ENCODE results near the gene NACC1. TPM values are rescaled to one million over a fixed set of nuclear protein-coding genes. Genes with fewer than 3 reads are reported as not detected.

NACC1 gene
- total and polyA plus RNA-seq, 2 of the 13 experiments (the other 11 are each of a cell fraction or from before 2014, with no cell fraction given): 31.8 to 42.3 TPM

DNA sequence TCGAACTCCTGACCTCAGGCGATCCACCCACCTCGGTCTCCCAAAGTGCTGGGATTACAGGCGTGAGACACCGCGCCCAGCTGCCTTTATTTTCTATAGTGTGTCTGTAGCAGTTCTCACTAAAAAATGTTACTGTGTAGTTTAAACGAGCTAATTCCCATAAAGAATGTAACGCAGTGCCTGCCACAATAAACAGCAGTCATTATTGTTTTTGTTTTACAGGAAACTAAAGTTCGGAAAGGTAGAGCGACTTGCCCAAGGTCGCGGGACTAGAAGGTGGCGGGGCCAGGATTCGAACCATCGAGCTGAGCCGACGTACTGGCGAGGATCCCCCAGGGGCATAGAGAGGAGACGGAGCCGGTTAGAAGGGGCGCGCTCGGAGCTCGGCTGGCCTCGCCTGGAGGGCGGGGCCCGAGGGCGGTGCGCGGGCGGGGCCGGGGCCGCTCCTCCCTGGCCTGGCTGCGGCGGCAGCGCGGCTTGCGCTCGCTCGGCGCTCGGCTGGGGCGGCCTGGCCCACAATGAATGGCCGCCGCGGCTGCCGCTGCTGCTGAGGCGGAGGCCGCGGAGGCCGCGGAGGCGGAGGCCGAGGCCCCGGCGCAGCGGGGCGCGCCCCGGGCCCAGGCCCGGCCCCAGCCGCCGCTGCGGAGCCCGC, at the start of gene NACC1 (continued):
- TF ChIP-seq, protein P1, sequence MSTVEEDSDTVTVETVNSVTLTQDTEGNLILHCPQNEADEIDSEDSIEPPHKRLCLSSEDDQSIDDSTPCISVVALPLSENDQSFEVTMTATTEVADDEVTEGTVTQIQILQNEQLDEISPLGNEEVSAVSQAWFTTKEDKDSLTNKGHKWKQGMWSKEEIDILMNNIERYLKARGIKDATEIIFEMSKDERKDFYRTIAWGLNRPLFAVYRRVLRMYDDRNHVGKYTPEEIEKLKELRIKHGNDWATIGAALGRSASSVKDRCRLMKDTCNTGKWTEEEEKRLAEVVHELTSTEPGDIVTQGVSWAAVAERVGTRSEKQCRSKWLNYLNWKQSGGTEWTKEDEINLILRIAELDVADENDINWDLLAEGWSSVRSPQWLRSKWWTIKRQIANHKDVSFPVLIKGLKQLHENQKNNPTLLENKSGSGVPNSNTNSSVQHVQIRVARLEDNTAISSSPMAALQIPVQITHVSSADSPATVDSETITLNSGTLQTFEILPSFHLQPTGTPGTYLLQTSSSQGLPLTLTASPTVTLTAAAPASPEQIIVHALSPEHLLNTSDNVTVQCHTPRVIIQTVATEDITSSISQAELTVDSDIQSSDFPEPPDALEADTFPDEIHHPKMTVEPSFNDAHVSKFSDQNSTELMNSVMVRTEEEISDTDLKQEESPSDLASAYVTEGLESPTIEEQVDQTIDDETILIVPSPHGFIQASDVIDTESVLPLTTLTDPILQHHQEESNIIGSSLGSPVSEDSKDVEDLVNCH (CRISPR knock-in tag; IDR thresholded peaks at IDR 0.05): no peak
- TF ChIP-seq ZNF274 (CRISPR knock-in tag; IDR thresholded peaks at IDR 0.05): no peak
- TF ChIP-seq, protein P2, sequence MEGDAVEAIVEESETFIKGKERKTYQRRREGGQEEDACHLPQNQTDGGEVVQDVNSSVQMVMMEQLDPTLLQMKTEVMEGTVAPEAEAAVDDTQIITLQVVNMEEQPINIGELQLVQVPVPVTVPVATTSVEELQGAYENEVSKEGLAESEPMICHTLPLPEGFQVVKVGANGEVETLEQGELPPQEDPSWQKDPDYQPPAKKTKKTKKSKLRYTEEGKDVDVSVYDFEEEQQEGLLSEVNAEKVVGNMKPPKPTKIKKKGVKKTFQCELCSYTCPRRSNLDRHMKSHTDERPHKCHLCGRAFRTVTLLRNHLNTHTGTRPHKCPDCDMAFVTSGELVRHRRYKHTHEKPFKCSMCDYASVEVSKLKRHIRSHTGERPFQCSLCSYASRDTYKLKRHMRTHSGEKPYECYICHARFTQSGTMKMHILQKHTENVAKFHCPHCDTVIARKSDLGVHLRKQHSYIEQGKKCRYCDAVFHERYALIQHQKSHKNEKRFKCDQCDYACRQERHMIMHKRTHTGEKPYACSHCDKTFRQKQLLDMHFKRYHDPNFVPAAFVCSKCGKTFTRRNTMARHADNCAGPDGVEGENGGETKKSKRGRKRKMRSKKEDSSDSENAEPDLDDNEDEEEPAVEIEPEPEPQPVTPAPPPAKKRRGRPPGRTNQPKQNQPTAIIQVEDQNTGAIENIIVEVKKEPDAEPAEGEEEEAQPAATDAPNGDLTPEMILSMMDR (CRISPR knock-in tag; IDR thresholded peaks at IDR 0.05): 0 out of 2 replicates have a peak, but pooled peaks have one; percentile 8
- TF ChIP-seq SNAI1 (CRISPR knock-in tag; IDR thresholded peaks at IDR 0.05; ENCODE audit: borderline replicate concordance): no peak
- TF ChIP-seq NONO (IDR thresholded peaks at IDR 0.05): no peak
- 0 out of 2 replicates have a peak, but pooled peaks have one; percentile 25 for TF ChIP-seq NONO (CRISPR knock-in tag; conservative IDR thresholded peaks at IDR 0.05)
- no peak for TF ChIP-seq NFKB2 (CRISPR knock-in tag; IDR thresholded peaks at IDR 0.05; ENCODE audit: borderline replicate concordance)
- TF ChIP-seq, protein P3, sequence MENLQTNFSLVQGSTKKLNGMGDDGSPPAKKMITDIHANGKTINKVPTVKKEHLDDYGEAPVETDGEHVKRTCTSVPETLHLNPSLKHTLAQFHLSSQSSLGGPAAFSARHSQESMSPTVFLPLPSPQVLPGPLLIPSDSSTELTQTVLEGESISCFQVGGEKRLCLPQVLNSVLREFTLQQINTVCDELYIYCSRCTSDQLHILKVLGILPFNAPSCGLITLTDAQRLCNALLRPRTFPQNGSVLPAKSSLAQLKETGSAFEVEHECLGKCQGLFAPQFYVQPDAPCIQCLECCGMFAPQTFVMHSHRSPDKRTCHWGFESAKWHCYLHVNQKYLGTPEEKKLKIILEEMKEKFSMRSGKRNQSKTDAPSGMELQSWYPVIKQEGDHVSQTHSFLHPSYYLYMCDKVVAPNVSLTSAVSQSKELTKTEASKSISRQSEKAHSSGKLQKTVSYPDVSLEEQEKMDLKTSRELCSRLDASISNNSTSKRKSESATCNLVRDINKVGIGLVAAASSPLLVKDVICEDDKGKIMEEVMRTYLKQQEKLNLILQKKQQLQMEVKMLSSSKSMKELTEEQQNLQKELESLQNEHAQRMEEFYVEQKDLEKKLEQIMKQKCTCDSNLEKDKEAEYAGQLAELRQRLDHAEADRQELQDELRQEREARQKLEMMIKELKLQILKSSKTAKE (CRISPR knock-in tag; IDR thresholded peaks at IDR 0.05; ENCODE audit: borderline replicate concordance): no peak
- no peak for TF ChIP-seq ATF7 (IDR thresholded peaks at IDR 0.05)
- TF ChIP-seq ATF7 (CRISPR knock-in tag; IDR thresholded peaks at IDR 0.05): no peak
- no peak for TF ChIP-seq GLI4 (CRISPR knock-in tag; IDR thresholded peaks at IDR 0.05; ENCODE audit: borderline replicate concordance)
- TF ChIP-seq SMARCC2 (IDR thresholded peaks at IDR 0.05): no peak
- TF ChIP-seq ATF7-NPFF (CRISPR knock-in tag; IDR thresholded peaks at IDR 0.05; ENCODE audit: low read depth): no peak
- TF ChIP-seq, protein P4, sequence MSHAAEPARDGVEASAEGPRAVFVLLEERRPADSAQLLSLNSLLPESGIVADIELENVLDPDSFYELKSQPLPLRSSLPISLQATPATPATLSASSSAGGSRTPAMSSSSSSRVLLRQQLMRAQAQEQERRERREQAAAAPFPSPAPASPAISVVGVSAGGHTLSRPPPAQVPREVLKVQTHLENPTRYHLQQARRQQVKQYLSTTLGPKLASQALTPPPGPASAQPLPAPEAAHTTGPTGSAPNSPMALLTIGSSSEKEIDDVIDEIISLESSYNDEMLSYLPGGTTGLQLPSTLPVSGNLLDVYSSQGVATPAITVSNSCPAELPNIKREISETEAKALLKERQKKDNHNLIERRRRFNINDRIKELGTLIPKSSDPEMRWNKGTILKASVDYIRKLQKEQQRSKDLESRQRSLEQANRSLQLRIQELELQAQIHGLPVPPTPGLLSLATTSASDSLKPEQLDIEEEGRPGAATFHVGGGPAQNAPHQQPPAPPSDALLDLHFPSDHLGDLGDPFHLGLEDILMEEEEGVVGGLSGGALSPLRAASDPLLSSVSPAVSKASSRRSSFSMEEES (CRISPR knock-in tag; IDR thresholded peaks at IDR 0.05): no peak
- TF ChIP-seq, protein P5, sequence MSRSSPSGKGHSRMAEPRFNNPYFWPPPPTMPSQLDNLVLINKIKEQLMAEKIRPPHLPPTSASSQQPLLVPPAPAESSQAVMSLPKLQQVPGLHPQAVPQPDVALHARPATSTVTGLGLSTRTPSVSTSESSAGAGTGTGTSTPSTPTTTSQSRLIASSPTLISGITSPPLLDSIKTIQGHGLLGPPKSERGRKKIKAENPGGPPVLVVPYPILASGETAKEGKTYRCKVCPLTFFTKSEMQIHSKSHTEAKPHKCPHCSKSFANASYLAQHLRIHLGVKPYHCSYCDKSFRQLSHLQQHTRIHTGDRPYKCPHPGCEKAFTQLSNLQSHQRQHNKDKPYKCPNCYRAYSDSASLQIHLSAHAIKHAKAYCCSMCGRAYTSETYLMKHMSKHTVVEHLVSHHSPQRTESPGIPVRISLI (CRISPR knock-in tag; IDR thresholded peaks at IDR 0.05; ENCODE audit: borderline replicate concordance): no peak
- TF ChIP-seq, protein P6, sequence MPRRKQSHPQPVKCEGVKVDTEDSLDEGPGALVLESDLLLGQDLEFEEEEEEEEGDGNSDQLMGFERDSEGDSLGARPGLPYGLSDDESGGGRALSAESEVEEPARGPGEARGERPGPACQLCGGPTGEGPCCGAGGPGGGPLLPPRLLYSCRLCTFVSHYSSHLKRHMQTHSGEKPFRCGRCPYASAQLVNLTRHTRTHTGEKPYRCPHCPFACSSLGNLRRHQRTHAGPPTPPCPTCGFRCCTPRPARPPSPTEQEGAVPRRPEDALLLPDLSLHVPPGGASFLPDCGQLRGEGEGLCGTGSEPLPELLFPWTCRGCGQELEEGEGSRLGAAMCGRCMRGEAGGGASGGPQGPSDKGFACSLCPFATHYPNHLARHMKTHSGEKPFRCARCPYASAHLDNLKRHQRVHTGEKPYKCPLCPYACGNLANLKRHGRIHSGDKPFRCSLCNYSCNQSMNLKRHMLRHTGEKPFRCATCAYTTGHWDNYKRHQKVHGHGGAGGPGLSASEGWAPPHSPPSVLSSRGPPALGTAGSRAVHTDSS (CRISPR knock-in tag; conservative IDR thresholded peaks at IDR 0.05): no peak
- no peak for TF ChIP-seq MIER2 (CRISPR knock-in tag; IDR thresholded peaks at IDR 0.05)
- no peak for TF ChIP-seq POLR2A (IDR thresholded peaks at IDR 0.05; ENCODE audit: insufficient read depth in 1 of 2, low read depth in 2 of 2, low read length in 2 of 2)
- TF ChIP-seq ZNF337 (CRISPR knock-in tag; IDR thresholded peaks at IDR 0.05; ENCODE audit: borderline replicate concordance, low read depth): no peak

All from HepG2 (cell line).